ENCODE data around the gene PIGBOS1.
A peak's percentile ranks its signal among the peaks of the same experiment; 100 is the strongest.
"Not testable (repeated sequence)": the region's sequence is repeated elsewhere in the genome, so short reads cannot be mapped to it uniquely, and the experiment has no call there.

Gene PIGBOS1, protein sequence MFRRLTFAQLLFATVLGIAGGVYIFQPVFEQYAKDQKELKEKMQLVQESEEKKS

DNA sequence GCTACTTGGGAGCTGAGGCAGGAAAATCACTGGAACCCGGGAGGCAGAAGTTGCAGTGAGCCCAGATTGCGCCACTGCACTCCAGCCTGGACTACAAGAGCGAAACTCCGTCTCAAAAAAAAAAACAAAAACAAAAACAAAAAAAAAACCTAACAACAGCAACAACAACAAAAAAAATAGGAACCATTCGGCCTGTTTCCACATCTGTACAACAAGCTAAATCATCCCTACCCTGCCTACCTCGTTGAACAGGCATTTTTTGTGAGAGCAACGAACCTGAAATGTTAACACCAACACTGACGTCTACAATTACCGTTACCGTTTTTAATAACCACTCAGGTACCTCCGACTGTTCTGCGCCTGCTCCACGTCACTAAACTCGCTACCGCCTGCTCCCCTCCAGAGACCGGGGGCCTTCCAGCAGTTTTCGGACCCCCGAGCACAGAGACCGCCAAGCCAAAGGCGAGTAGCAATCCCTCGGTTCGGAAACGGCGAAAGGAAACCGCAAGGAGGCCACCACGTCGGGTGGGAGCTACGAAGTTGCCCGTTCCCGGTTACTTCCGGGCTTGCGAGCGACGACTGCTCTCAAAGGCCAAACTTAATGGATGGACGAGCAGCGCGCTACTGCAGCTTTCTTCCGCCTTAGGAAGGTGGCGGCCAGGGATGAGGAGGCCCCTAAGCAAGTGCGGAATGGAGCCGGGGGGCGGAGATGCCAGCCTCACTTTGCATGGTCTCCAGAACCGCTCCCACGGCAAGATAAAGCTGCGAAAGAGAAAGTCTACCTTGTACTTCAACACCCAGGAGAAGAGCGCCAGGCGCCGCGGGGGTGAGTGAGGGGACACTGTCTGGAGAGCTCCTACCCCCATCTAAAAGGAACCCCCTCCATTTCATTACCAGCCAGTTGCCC is at the start of gene PIGBOS1, which contains the start of gene PIGB:
Gene PIGBOS1 (minus strand): TSS at position 536 of the 907 bp plus-strand sequence. CDS start 1,331 bp downstream, outside the sequence.
Gene PIGB (plus strand): TSS at position 635 of the 907 bp plus-strand sequence. CDS start 29 bp downstream, at position 664.
- peak; percentile 93 for DNase-seq

DNA sequence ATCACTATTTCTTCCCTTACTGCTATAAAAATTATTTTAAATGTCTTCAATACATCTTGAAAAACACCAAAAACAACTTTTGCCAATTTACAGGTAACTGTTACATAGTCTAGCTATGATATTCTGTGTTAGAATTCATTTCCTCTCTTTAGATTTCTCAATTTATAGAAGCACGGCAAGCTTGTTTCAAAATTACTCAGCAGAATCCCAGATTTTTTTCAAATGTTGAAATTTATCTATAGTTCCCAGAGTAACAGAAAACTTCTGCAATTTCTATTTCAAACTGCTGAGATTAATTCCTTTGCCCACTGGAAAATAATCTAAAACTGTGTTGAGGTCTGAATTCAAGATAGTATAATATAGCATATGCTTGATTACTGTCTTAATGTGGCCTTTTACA is 48.1 kb upstream of the PIGBOS1 start:
- DNase-seq, result no peak

DNA sequence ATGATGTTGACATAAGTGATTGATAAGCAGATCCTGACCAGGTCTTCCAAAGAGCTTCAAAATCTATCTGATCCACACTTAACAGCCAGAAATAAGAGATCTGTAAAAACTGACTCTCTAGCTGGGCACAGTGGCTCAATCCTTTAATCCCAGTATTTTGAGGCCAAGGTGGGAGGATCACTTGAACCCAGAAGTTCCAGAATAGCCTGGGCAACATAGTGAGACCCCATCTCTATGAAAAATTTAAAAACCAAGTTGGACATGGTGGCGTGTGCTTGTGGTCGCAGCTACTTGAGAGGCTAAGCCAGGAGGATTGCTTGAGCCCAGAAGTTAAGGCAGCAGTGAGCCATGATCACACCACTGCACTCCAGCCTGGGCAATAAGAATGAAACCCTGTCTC is 43.7 kb upstream of the PIGBOS1 start:
- DNase-seq, result no peak

DNA sequence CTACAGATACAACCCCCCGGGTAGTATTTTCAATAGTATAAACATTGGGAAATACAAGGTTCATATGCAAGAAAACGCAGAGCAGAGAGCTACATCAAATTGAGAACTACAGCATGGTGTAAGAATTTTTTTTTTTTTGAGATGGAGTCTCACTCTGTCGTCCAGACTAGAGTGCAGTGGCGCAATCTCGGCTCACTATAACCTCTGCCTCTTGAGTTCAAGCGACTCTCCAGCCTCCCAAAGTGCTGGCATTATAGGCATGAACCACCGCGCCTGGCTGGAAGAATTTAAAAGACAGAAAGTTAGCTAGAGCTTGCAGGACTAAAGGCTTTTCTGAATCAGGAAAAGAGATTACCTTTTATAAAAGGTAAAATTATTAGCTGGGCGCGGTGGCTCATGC is 42.1 kb upstream of the PIGBOS1 start:
- DNase-seq, result no peak

DNA sequence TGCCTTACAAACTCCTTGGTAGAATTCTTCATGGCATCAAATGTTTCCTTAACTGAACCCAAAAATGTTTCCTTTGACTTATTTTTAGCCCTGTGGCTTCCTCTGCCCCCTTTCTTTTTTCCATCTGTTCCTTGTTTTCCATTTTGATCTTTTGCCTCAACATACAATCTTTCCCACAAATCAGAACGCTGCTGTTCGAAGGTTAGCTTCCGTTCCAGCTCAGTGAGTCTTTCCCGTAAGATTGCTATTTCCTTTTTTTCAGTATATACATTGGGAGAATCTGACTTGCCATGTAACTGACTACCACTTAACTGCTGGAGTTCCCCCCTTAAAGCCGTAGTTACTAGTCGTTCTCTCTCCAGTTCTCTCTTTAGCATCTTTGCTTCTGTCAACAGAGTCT is 41.3 kb upstream of the PIGBOS1 start:
- no peak for DNase-seq

DNA sequence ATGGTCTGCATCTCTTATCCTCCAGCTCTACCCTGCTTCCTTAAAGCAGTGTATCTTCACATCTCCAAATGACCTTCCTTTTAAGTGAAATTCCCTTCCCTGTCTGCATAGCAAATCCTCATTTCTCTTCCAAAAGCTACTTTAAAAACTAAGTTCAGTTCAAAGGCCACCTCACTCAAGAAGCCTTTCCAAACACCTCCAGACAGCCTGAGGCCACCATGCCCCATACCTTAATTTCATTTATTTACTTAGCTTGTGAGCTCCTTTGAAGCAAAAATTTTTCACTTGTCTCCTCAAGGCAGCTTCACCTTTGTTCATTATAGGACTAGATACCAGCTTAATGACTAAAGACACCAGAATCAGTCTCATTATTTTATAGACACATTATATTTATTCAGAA is 39.5 kb upstream of the PIGBOS1 start:
- DNase-seq, result no peak

DNA sequence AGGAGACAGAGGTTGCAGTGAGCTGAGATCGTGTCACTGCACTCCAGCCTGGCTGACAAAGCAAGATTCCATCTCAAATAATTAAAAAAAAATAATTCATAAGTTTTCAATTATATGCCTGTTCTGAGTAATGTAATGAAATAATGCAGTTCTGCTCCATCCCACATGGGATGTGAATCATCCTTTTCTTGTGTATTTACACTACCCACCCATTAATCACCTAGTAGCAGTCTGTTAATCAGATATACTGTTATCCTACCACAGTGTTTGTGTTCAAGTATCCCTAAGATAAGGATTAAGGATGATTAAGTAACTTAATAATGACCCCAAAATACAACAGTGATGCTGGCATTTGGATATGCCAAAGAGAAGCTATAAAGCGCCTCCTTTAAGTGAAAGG is 38.9 kb upstream of the PIGBOS1 start:
- DNase-seq, result no peak

DNA sequence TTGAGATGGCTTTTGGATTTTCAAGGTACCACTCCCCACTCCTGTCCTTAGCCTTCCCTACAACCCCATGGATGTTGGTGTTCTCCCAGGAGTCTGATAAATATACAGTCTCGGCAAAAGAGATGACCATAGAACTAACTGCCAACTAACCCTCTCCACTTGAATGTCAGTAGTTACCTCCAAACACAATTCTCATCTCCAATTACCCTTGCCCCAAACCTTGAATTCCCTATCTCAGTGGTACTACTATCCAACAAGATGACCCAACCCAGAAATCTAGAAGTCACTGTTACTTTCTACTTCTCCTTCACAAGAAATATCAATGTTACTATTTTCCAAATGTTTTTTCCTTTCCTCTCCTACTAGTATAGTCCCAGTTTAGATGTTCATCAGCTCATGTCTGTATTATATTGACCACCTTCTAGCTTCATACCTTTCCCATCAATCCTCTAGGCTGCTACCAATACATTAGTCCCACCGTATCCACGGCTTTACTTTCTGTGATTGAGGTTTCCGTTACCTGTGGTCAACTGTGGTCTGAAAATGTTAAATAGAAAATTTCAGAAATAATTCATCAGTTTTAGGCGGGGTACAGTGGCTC is 38.2 kb upstream of the PIGBOS1 start:
- no peak for DNase-seq

DNA sequence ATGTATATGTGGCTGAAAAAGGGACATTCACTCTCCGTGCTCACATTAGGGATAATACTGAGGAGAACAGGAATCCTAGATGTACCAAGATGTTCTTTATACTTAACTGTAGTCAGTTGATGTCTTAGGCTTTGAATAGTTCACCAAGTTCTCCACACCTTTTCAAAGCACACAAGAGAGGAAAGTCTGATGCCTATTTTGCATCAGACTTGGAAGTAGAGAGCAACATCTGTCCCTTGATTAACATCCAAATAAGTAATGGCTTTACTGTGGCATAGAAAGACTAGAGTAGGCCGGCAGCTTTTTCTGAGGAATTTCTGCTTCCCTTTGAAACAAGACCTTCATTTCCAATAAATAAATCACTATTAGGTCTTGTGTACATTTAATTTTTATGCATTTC is 34.1 kb upstream of the PIGBOS1 start:
- DNase-seq, result no peak

DNA sequence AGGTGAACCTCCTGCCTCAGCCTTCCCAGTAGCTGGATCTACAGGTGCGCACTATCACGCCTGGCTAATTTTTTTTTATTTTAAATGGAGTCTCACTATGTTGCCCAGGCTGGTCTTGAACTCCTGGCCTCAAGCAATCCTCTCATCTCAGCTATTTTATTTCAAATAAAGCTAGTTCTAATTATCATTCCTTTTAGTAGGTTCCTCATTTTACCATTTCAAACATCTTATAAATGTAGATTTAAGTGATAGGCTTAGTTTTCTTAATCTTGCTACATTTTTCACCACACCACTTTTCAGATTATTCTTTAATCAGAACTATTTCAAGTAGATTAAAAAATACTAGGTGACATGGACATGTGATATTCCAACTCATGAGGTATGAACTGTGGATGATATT is 30.4 kb upstream of the PIGBOS1 start:
- no peak for DNase-seq

DNA sequence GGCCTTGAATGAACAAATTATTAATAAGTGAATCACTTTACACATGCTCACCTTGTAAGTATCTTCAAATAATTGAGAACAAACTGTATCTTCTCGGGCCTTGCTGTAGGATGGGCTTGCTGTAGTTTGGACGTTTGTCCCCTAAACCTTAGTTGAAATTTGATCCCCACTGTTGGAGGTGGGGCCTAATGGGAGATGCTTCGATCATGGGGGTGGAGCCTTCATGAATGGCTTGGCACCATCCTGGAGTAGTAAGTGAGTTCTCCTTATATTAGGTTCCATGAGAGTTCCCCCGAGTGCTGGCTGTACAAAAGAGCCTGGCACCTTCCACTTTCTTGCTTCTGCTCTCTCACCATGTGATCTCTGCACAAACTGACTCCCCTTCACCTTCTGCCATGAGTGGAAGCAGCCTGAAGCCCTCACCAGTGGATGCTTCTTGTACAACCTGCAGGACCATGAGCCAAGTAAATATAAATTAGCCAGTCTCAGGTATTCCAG is 29.4 kb upstream of the PIGBOS1 start:
- no peak for DNase-seq

DNA sequence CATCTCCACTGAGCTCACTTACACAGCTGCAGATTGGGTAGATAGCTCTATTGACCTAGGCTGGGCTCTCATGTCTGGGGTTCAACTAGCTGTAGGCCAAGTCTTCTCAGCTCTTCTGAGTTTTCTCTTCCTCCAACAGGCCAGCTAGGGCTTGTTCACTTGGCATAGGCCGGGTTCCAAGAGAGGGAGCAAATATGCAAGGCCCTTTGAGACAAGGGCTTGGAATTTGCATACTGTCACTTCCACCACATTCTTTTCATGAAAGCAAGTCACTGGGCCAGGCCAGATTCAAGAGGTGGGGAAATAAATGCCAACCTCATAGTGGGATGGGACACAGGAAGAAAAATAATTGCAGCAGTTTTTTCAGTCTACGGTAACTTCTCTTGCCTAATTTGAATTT is 25.3 kb upstream of the PIGBOS1 start:
- DNase-seq, result no peak

DNA sequence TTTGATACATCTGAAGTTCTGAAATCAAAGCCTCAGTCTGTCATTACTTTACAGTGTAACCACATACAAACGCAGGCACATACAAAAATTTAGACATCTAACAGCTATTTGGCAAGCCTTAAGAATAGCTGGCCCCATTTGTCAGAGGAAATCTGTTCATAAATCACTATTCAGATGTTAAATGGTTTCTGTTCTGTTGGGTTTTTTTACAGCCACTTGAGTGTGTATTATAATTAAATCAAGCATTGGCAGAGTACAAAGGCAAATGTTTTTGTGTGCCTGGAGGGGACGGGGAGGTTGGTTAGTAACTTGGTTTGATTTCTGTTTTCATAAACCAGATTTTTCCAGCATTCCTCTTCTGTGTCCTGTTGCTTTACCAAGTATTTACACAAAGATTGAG is 24.2 kb upstream of the PIGBOS1 start:
- DNase-seq, result no peak

DNA sequence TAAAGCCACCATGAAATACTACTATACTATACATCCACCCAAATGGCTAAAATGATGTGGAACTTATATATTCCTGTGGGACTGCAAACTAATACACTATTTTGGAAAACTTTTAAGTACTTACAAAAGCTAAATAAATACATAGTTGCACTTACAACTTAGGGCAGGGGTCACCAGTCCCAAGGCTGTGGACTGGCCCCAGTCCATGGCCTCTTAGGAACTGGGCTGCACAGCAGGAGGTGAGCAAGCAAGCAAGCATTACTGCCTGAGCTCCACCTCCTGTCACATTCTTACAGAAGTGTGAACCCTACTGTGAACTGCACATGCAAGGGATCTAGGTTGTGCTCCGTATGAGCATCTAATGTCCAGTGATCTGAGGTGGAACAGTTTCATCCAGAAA is 18.2 kb upstream of the PIGBOS1 start:
- no peak for DNase-seq

DNA sequence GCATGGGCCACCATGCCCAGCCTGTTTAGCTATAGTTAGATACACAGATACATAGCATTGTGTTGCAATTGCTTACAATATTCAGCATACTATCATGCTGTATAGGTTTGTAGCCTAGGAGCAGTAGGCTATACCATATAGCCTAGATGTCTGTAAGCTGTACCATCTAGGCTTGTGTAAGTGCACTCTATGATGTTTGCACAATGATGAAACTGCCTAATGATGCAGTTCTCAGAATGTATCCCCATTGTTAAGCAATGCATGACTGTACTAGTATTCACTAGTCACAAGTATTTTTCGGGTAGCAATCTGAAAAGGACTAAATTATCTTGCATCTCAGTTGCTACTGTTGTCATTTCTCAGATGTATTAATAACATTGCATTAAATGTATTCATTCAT is 16.1 kb upstream of the PIGBOS1 start:
- no peak for DNase-seq

DNA sequence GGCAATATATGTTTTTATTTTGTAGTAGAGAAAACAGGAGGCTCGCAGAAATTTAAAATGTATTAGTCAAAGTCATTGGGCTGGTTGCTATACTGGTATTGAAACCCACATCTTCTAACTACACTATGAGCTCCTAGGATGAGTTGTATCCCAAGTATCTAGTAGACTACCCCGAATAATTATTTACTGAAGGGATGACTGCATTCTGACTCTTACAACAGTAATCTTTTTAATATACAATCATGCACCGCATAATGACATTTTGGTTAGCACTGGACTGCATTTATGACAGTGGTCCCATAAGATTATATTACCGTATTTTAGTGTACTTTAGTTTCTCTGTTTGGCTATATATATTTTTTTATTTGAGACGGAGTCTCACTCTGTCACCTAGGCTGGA is 15.4 kb upstream of the PIGBOS1 start:
- no peak for DNase-seq

DNA sequence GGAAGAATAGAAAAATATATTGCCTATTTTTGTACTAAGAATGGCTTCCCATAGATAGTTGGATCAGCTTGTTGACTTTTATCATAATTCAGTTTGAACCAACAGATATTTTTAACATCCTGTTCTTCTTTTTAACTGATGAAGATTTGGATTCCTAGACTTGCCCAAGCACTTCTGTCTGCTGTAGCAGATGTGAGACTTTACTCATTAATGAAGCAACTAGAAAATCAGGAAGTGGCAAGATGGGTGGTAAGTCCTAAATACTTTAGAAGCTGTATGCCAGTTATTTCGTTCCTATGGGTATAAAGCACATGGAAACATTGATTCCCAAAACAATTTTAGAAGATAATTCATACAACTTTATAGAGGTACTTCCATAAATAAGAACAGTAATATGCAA is 8.5 kb upstream of the PIGBOS1 start:
- DNase-seq, result no peak

DNA sequence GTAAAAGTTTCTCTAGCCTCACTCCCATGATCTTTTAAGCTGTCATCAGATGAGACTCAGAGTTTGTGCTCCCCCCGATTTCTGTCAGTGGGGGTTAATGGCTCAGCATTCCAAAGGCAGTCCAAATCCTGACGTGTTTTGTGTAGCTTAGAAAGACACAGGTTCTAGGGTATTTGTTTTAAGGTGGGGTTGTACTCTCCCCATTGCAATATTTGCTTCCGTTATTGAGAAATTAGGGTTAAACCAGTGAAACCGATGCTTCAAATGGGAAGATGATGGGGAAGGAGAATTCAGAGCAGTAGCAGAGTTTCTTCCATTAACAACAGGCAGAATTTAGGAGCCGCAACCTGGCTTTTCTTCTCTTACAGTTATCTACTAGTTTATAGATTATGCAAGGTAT is 3.5 kb upstream of the PIGBOS1 start:
- no peak for DNase-seq

DNA sequence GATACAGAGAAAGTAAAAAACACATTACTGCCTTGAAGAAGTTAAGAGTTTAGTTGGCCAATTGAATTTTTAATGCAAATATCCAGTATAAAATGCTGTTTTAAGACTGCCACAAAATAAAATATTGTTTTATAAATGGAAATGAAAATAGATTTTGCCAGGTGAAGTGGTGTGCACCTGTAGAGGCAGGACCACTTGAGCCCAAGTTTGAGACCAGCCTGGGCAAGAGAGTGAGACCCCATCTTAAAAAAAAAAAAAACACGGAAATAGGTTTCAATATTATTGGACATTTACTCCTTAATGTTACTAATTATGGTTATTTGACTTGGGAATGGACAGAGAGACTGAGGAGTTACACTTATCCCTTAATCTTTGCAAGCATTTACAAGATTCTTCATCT is 2.0 kb upstream of the PIGBOS1 start:
- no peak for DNase-seq

DNA sequence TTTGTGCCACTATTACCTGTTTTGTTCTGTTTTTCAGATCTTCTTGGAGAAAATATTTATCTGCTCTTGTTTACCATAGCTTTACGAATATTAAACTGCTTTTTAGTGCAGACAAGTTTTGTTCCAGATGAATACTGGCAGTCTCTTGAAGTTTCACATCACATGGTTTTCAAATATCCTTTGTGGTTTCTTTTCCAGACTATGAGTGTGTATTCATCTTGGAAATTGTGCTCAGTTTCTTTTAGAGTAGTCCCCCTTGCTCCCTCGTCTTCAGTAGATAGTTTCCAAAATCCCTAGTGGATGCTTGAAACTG is 1.3 kb upstream of the PIGBOS1 start:
- no peak for DNase-seq

DNA sequence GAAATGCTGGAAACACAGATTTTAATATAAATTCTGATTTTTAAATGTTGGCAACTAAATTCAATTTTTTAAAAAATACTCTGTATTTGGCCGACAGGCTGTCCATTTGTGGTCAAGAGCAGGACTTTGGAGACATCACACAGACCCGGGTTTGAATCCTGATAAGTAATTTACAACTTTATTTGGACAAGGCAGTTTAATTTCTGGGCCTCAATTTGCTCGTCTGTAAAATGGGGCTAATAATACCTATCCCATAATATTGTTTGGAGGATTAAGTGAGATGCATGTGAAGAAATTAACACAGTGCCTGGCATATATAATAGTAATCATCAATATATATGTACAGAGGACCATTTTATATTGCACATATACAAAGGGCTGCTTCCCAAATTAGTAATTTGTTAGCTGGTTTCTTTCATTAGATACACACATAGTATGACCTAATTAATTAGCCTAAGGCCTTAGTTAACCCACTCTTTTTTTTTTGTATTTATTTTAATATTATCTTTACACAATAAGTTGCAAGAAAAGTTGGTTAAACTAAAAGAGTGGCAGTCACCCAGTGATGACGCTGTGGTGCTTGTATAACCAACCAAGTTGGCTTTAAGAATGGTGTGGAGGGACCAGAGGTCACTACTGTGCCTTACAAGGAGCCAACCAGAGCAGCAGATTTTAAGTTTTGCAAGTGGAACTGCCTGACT is 764 bp upstream of the PIGBOS1 start:
- no peak for DNase-seq

DNA sequence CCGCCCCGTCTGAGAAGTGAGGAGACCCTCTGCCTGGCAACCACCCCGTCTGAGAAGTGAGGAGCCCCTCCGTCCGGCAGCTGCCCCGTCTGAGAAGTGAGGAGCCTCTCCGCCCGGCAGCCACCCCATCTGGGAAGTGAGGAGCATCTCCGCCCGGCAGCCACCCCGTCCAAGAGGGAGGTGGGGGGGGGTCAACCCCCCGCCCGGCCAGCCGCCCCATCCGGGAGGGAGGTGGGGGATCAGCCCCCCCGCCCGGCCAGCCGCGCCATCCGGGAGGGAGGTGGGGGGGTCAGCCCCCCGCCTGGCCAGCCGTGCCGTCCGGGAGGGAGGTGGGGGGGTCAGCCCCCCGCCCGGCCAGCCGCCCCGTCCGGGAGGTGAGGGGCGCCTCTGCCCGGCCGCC is 16.1 kb downstream of the PIGBOS1 start:
- DNase-seq, result not testable (repeated sequence)

DNA sequence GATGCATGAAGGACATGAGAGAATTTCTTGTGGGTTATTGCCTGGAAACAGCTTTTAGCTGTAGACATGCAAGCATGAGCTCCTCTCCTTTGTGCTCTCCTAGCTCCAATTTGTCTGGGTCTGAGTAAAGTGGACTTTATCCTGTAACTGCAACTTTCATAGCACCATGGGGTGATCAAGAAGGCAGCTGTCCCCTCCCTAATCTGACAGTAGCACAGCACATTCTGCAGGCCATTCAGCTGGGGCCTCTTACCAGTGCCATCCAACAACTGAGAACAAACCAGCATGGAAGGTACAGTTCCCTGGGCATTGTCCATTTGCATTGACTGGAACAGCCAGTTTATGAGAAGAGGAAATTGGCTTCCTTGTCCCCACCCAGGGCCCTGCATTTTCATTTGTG is 21.6 kb downstream of the PIGBOS1 start:
- no peak for DNase-seq
